GM13977 (cell line): Measurements from ENCODE around the gene MYO18B.

Experiments used
- DNase-seq: peaks from one replicate; pipeline ENCODE4 v3.0.0; 2012; ENCODE audit warnings: low spot score
- CTCF ChIP-seq: IDR thresholded peaks from 2 replicates; pipeline ENCODE4 v1.5.1; 2012; ENCODE audit warnings: mild to moderate bottlenecking, control low read depth; ENCODE audit not compliant: insufficient read depth; ENCODE audit errors: extremely low read depth, missing control alignments
- in situ Hi-C: fragments of 300-500 bp; cut with MboI; formaldehyde crosslinking; loops from one replicate; pipeline ENCODE4 v1.12.0; 2022; ENCODE audit warnings: low sequenced_read_pairs, low pct_unique_long_range_greater_than_20kb, mixed read lengths, inconsistent platforms; ENCODE audit not compliant: unreplicated experiment

MYO18B gene

GRCh38 chr22:25786165-25786564, 44.2 kb downstream of the MYO18B start:
- no peak for TF ChIP-seq CTCF
- in situ Hi-C loops = no loop called here
- DNase-seq = no peak

- TF ChIP-seq CTCF = no peak
- in situ Hi-C loops = no loop called here
- no peak for DNase-seq
Observed at GRCh38 chr22:25791556-25791955, 49.6 kb downstream of the MYO18B start.

- in situ Hi-C loops = no loop called here
- no peak for DNase-seq
- TF ChIP-seq CTCF = no peak
Observed at GRCh38 chr22:25795478-25795877, 53.5 kb downstream of the MYO18B start.

GRCh38 chr22:25797498-25798290, 55.7 kb downstream of the MYO18B start:
- in situ Hi-C loops = no loop called here
- TF ChIP-seq CTCF = no peak
- no peak for DNase-seq

- in situ Hi-C loops = no loop called here
- no peak for TF ChIP-seq CTCF
- no peak for DNase-seq
Observed at GRCh38 chr22:25800766-25801165, 58.8 kb downstream of the MYO18B start.

- TF ChIP-seq CTCF = no peak
- no peak for DNase-seq
- in situ Hi-C loops = no loop called here
Observed at GRCh38 chr22:25802018-25802417, 60.0 kb downstream of the MYO18B start.
